ENCODE results near the gene IRX1. TPM values are rescaled to one million over a fixed set of nuclear protein-coding genes. Genes with fewer than 3 reads are reported as not detected.

Gene IRX1
- total and polyA plus RNA-seq, 2 of the 8 experiments (the other 6 are each of a cell fraction or from before 2014, with no cell fraction given), result 2.6 to 3.9 TPM

- no peak for TF ChIP-seq CHD7 (IDR thresholded peaks at IDR 0.05; ENCODE audit: insufficient replicate concordance, low read length)
- TF ChIP-seq CTBP2 (IDR thresholded peaks at IDR 0.05; ENCODE audit: borderline replicate concordance, insufficient read depth, insufficient read length, low read length), result no peak
- no peak for TF ChIP-seq GTF2F1 (IDR thresholded peaks at IDR 0.05; ENCODE audit: borderline replicate concordance, low read depth, low read length)
- no peak for TF ChIP-seq JUND (IDR thresholded peaks at IDR 0.05; ENCODE audit: low read length)
- no peak for TF ChIP-seq POLR2AphosphoS5 (IDR thresholded peaks at IDR 0.05; ENCODE audit: low read depth, low read length)
- TF ChIP-seq RAD21 (IDR thresholded peaks at IDR 0.05 in 1 of 2, conservative IDR thresholded peaks at IDR 0.05 in 1 of 2; ENCODE audit: low read depth in 2 of 2, low read length in 2 of 2), result 0 out of 4 replicates have a peak, but pooled peaks of 1 of the 2 experiments have one; percentile 7
- no peak for TF ChIP-seq SP4 (IDR thresholded peaks at IDR 0.05; ENCODE audit: low read length)
- TF ChIP-seq CTCF (IDR thresholded peaks at IDR 0.05; ENCODE audit: control extremely low read depth in 1 of 3, insufficient read depth in 1 of 3, low read depth in 1 of 3, low read length in 3 of 3), result peak in 1 of 3 experiments; percentile 6; a peak in 1 of 4 replicates
- TF ChIP-seq CREB1 (IDR thresholded peaks at IDR 0.05), result no peak
Observed at GRCh38 chr5:3639175-3639574, 43.5 kb downstream of the IRX1 start (continued).
